ENCODE measurements around the gene PGAP6. TPM values are rescaled to one million over a fixed set of nuclear protein-coding genes. Genes with fewer than 3 reads are reported as not detected.

The PGAP6 gene
- total and polyA plus RNA-seq, 2 donors (not counting 1 experiment from before 2014, with no cell fraction given): 46.2 to 82.7 TPM

DNA sequence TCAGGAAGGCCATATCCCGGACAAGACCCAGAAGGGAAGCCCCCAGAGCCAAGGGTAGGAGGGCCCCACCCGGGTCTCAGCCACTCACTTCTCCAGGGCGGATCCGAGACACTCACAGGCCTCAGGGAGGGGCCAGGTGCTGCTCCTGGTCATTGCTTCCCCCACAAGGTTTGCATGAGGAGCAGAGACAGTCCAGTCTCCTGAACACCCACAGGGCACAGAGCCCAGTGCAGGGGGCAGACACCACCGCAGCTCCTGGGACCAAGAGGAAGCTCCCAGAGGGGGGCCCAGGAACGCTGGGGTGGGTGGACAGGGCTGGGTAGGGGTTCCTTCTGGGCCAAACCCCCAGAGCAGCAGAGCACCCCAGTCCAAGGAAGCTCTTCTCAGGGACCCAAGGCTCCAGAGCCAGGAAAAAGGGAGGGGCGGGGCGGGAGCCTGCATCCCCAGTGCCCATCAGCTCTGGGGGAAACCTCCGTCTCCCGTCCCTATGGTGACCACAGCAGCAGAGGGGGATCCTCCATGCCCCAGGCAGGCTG is 10.7 kb downstream of the PGAP6 start:
- Histone ChIP-seq H3K4me3 (replicated peaks in 1 of 4; ENCODE audit: control extremely low read depth in 1 of 4, insufficient read depth in 1 of 4, low read depth in 3 of 4, low read length in 4 of 4) (peak overlapping the region in 1 of 4 experiments; percentile 14), H3K79me2 (ENCODE audit: control insufficient read depth, insufficient read depth, low read length) (peaks cover 2% of the 10 kb centered on the region), H3K27ac (ENCODE audit: insufficient read depth, low read length) (no peak overlapping the region), H3K9me3 (ENCODE audit: control insufficient read depth, insufficient read depth, low read depth, low read length) (no peaks in the 10 kb centered on the region), H2AFZ (ENCODE audit: low read length) (no peak overlapping the region), H3K4me2 (ENCODE audit: extremely low read depth, insufficient read depth, low read length) (peak overlapping the region; percentile 17), H3K9ac (ENCODE audit: insufficient read depth, low read length) (no peak overlapping the region), H3K36me3 (ENCODE audit: control insufficient read depth, insufficient read depth, low read length) (peaks cover 50% of the 10 kb centered on the region), H4K20me1 (ENCODE audit: control insufficient read depth, extremely low read depth, insufficient read depth, low read length) (no peaks in the 10 kb centered on the region), H3K27me3 (ENCODE audit: control insufficient read depth, insufficient read depth, low read length) (no peaks in the 10 kb centered on the region), H3K4me1 (ENCODE audit: control insufficient read depth, extremely low read depth, insufficient read depth, low read length) (peaks cover 2% of the 10 kb centered on the region)
- no peak for DNase-seq (ENCODE audit: low read depth in 2 of 2)
- no peak for TF ChIP-seq EZH2 (IDR thresholded peaks at IDR 0.05; ENCODE audit: low read length, missing control alignments)
- TF ChIP-seq, protein P1, sequence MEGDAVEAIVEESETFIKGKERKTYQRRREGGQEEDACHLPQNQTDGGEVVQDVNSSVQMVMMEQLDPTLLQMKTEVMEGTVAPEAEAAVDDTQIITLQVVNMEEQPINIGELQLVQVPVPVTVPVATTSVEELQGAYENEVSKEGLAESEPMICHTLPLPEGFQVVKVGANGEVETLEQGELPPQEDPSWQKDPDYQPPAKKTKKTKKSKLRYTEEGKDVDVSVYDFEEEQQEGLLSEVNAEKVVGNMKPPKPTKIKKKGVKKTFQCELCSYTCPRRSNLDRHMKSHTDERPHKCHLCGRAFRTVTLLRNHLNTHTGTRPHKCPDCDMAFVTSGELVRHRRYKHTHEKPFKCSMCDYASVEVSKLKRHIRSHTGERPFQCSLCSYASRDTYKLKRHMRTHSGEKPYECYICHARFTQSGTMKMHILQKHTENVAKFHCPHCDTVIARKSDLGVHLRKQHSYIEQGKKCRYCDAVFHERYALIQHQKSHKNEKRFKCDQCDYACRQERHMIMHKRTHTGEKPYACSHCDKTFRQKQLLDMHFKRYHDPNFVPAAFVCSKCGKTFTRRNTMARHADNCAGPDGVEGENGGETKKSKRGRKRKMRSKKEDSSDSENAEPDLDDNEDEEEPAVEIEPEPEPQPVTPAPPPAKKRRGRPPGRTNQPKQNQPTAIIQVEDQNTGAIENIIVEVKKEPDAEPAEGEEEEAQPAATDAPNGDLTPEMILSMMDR (conservative IDR thresholded peaks at IDR 0.05 in 1 of 2, IDR thresholded peaks at IDR 0.05 in 1 of 2; ENCODE audit: low read depth in 1 of 2, low read length in 2 of 2): no peak

DNA sequence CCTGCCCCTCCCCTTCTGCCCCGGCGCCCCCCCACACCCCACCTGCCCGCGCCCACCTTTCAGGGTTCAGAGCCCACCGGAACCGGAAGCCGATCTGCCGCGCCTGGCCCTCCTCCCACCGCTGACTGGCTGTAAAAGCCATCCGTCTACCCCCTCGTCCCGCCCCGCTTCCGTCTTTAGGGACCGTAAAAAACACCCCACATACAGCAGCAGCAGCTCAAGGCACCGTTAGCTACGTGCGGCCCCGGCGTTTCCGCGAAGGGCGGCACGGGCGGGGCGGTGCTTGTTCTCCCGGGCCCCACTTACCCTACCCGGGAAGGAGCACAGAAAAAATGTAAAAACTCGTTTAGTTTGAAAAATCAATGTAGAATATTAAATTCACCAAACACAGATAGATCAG is 11.3 kb downstream of the PGAP6 start, which contains the start of gene MRPL28:
MRPL28 (minus strand) TSS at position 96 of the 400 bp plus-strand sequence. CDS start 320 bp downstream, outside the sequence.
- H3K9me3 ChIP-seq (ENCODE audit: control insufficient read depth, insufficient read depth, low read depth, low read length): no peaks in the 10 kb centered on the region
- H2AFZ ChIP-seq (ENCODE audit: low read length): no peak within 1 kb of the TSS
- H3K27me3 ChIP-seq (ENCODE audit: control insufficient read depth, insufficient read depth, low read length): no peaks in the 10 kb centered on the region
- peaks cover 2% of the 10 kb centered on the region for H3K4me1 ChIP-seq (ENCODE audit: control insufficient read depth, extremely low read depth, insufficient read depth, low read length)
- peak within 1 kb of the TSS; percentile 90 for H3K4me2 ChIP-seq (ENCODE audit: extremely low read depth, insufficient read depth, low read length)
- peak within 1 kb of the TSS; percentile 23 for H3K9ac ChIP-seq (ENCODE audit: insufficient read depth, low read length)
- DNase-seq (ENCODE audit: low read depth in 2 of 2): peak; percentile 95
- peaks cover 2% of the 10 kb centered on the region for H3K79me2 ChIP-seq (ENCODE audit: control insufficient read depth, insufficient read depth, low read length)
- H3K4me3 ChIP-seq (replicated peaks in 1 of 4; ENCODE audit: control extremely low read depth in 1 of 4, insufficient read depth in 1 of 4, low read depth in 3 of 4, low read length in 4 of 4): peak within 1 kb of the TSS; percentile 38 to 49 (median 39)
- H4K20me1 ChIP-seq (ENCODE audit: control insufficient read depth, extremely low read depth, insufficient read depth, low read length): no peaks in the 10 kb centered on the region
- TF ChIP-seq, protein P1 (conservative IDR thresholded peaks at IDR 0.05 in 1 of 2, IDR thresholded peaks at IDR 0.05 in 1 of 2; ENCODE audit: low read depth in 1 of 2, low read length in 2 of 2): no peak
- no peak for TF ChIP-seq EZH2 (IDR thresholded peaks at IDR 0.05; ENCODE audit: low read length, missing control alignments)
- no peak within 1 kb of the TSS for H3K27ac ChIP-seq (ENCODE audit: insufficient read depth, low read length)
- peaks cover 48% of the 10 kb centered on the region for H3K36me3 ChIP-seq (ENCODE audit: control insufficient read depth, insufficient read depth, low read length)

DNA sequence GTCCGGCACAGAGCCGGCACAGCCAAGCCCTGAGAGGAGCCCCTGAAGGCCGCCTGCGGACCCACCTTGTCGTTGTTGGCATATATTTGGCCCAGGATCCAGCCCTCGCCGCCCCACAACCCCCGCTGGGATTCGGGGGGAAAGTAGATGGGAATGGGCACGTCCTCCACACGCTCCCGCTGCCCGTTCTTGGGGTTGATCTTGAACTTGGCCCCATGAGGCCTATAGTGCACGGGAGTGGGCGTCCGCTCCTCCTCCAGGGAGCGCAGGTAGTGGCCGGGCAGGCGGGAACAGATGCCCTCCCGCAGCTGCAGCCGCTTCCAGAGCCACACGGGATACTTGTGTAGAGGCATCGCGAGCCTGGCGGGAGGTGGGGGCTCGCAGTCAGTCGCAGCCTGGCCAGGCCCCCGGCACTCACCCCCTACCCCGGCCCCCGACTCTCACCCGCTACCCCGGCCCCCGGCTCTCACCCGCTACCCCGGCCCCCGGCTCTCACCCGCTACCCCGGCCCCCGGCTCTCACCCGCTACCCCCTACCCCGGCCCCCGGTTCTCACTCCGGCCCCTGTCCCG is 11.8 kb downstream of the PGAP6 start:
- peaks cover 2% of the 10 kb centered on the region for H3K4me1 ChIP-seq (ENCODE audit: control insufficient read depth, extremely low read depth, insufficient read depth, low read length)
- peak in 1 of 2 donors; percentile 23 for DNase-seq (ENCODE audit: low read depth in 2 of 2)
- H3K27ac ChIP-seq (ENCODE audit: insufficient read depth, low read length): no peak overlapping the region
- H3K27me3 ChIP-seq (ENCODE audit: control insufficient read depth, insufficient read depth, low read length): no peaks in the 10 kb centered on the region
- H3K79me2 ChIP-seq (ENCODE audit: control insufficient read depth, insufficient read depth, low read length): peaks cover 2% of the 10 kb centered on the region
- H3K9me3 ChIP-seq (ENCODE audit: control insufficient read depth, insufficient read depth, low read depth, low read length): no peaks in the 10 kb centered on the region
- TF ChIP-seq EZH2 (IDR thresholded peaks at IDR 0.05; ENCODE audit: low read length, missing control alignments): no peak
- TF ChIP-seq, protein P1 (conservative IDR thresholded peaks at IDR 0.05 in 1 of 2, IDR thresholded peaks at IDR 0.05 in 1 of 2; ENCODE audit: low read depth in 1 of 2, low read length in 2 of 2): no peak
- no peak overlapping the region for H2AFZ ChIP-seq (ENCODE audit: low read length)
- H3K9ac ChIP-seq (ENCODE audit: insufficient read depth, low read length): peak overlapping the region; percentile 23
- H3K4me3 ChIP-seq (replicated peaks in 1 of 4; ENCODE audit: control extremely low read depth in 1 of 4, insufficient read depth in 1 of 4, low read depth in 3 of 4, low read length in 4 of 4): peak overlapping the region; percentile 38 to 49 (median 39)
- H3K36me3 ChIP-seq (ENCODE audit: control insufficient read depth, insufficient read depth, low read length): peaks cover 45% of the 10 kb centered on the region
- peak overlapping the region; percentile 90 for H3K4me2 ChIP-seq (ENCODE audit: extremely low read depth, insufficient read depth, low read length)
- H4K20me1 ChIP-seq (ENCODE audit: control insufficient read depth, extremely low read depth, insufficient read depth, low read length): no peaks in the 10 kb centered on the region

Measured in fibroblast of lung (primary cell).